CD4-positive, alpha-beta T cell (primary cell): ENCODE results near the gene RRM2. TPM values are rescaled to one million over a fixed set of nuclear protein-coding genes. Genes with fewer than 3 reads are reported as not detected.

Experiments
- ATAC-seq: fragments of 200-7000 bp; cut with Tn5 transposase; one replicate; pipeline ENCODE4 v1.10.0; 2022; ENCODE audit warnings: mild to moderate bottlenecking; ENCODE audit not compliant: poor library complexity
- CTCF ChIA-PET: fragments of 350-600 bp; sonication (Branson Sonifier 250); formaldehyde crosslinking; loops from one replicate; lab custom pipeline; 2021; ENCODE audit warnings: antibody characterized with exemption, inconsistent platforms; lab: Charles Lee
- POLR2A ChIA-PET: fragments of 350-600 bp; sonication (Branson Sonifier 250); formaldehyde crosslinking; loops from one replicate; lab custom pipeline; 2021; ENCODE audit warnings: antibody characterized with exemption, inconsistent platforms; lab: Charles Lee
- DNase-seq, 14 experiments: peaks; one replicate each; pipeline ENCODE4 v3.0.0-alpha.2; 2013 to 2020; ENCODE audit warnings: mixed read lengths in 2 of 14
- H3K27ac ChIP-seq, 2 donors: one replicate each; pipeline versions ENCODE4 v1.5.1 to v1.7.0; 2013; ENCODE audit warnings: low read length in 2 of 2, low read depth in 1 of 2, mild to moderate bottlenecking in 1 of 2
- H3K27me3 ChIP-seq, 2 experiments: 1 replicate in 1 of 2; 2 replicates in 1 of 2; pipeline versions ENCODE4 v1.6.1 to v1.7.0; 2013; ENCODE audit warnings: low read length in 2 of 2, control low read depth in 1 of 2, mild to moderate bottlenecking in 1 of 2, moderate library complexity in 1 of 2; ENCODE audit not compliant: insufficient read depth in 2 of 2, control insufficient read depth in 1 of 2
- H3K36me3 ChIP-seq: one replicate; pipeline ENCODE4 v1.6.1; 2013; ENCODE audit warnings: low read length, control low read depth; ENCODE audit not compliant: insufficient read depth
- H3K4me1 ChIP-seq: one replicate; pipeline ENCODE4 v1.6.1; 2013; ENCODE audit warnings: low read length, control low read depth; ENCODE audit not compliant: insufficient read depth
- H3K4me3 ChIP-seq: one replicate; pipeline ENCODE4 v1.5.1; 2013; ENCODE audit warnings: mild to moderate bottlenecking, low read length, moderate library complexity
- H3K9me3 ChIP-seq, 2 experiments: 1 replicate in 1 of 2; 2 replicates in 1 of 2; pipeline versions ENCODE4 v1.6.1 to v1.7.0; 2013; ENCODE audit warnings: low read length in 2 of 2, mild to moderate bottlenecking in 2 of 2, control low read depth in 1 of 2, moderate library complexity in 1 of 2; ENCODE audit not compliant: control insufficient read depth in 1 of 2, insufficient read depth in 1 of 2
- H3K27ac Mint-ChIP-seq: one replicate; pipeline ENCODE4 v1.8.0; 2020; ENCODE audit warnings: mixed read lengths
- H3K27me3 Mint-ChIP-seq: one replicate; pipeline ENCODE4 v1.8.0; 2021; ENCODE audit warnings: mixed read lengths
- H3K36me3 Mint-ChIP-seq: one replicate; pipeline ENCODE4 v1.8.0; 2021; ENCODE audit warnings: low read depth, mixed read lengths
- H3K4me1 Mint-ChIP-seq: one replicate; pipeline ENCODE4 v1.8.0; 2021; ENCODE audit warnings: low read depth, mixed read lengths
- H3K4me3 Mint-ChIP-seq: one replicate; pipeline ENCODE4 v1.8.0; 2020; ENCODE audit warnings: mild to moderate bottlenecking, mixed read lengths
- H3K9me3 Mint-ChIP-seq: one replicate; pipeline ENCODE4 v1.8.0; 2020; ENCODE audit warnings: mixed read lengths
- CTCF ChIP-seq: fragments of 200-600 bp; IDR thresholded peaks from one replicate; pipeline ENCODE4 v1.8.0; 2022; ENCODE audit warnings: antibody characterized with exemption, mild to moderate bottlenecking
- intact Hi-C, 2 experiments: fragments of 100-400 bp; cut with DNase I in 1 of 2; cut with micrococcal nuclease in 1 of 2; formaldehyde crosslinking; loops; one replicate each; pipeline versions ENCODE4 v1.15.1 to v1.9.0; 2023 to 2025; cut with DNase I, micrococcal nuclease
- total RNA-seq, 174 experiments: library from RNA in 2 of 174; stranded (reverse) in 2 of 174; gene quantifications; one replicate each; pipeline ENCODE4 v1.2.3 and lab custom pipeline; 2021 to 2026

RRM2 gene
- total RNA-seq, 2 experiments from 2014 or later, result 1.4 to 1.6 TPM

GRCh38 chr2:10170256-10170655, 47.7 kb downstream of the RRM2 start:
- Mint-ChIP-seq H3K4me1 (no peaks in the 10 kb centered on the region), H3K27me3 (no peaks in the 10 kb centered on the region), H3K9me3 (no peaks in the 10 kb centered on the region), H3K27ac (no peak overlapping the region), H3K36me3 (no peaks in the 10 kb centered on the region), H3K4me3 (no peak overlapping the region)
- Histone ChIP-seq H3K9me3 (no peaks in the 10 kb centered on the region), H3K4me1 (no peaks in the 10 kb centered on the region), H3K27ac (no peak overlapping the region), H3K27me3 (no peaks in the 10 kb centered on the region), H3K36me3 (no peaks in the 10 kb centered on the region), H3K4me3 (no peak overlapping the region)
- ATAC-seq, result no peak
- intact Hi-C loops, result no loop called here
- CTCF ChIA-PET, result no interaction called here
- POLR2A ChIA-PET, result no interaction called here
- TF ChIP-seq CTCF, result no peak
- DNase-seq, result peak in 1 of 14 experiments; percentile 3

- Histone ChIP-seq H3K4me1 (no peaks in the 10 kb centered on the region), H3K36me3 (no peaks in the 10 kb centered on the region), H3K27ac (no peak overlapping the region), H3K4me3 (no peak overlapping the region), H3K9me3 (no peaks in the 10 kb centered on the region), H3K27me3 (no peaks in the 10 kb centered on the region)
- Mint-ChIP-seq H3K27me3 (no peaks in the 10 kb centered on the region), H3K4me1 (no peaks in the 10 kb centered on the region), H3K4me3 (no peak overlapping the region), H3K27ac (no peak overlapping the region), H3K36me3 (no peaks in the 10 kb centered on the region), H3K9me3 (no peaks in the 10 kb centered on the region)
- TF ChIP-seq CTCF, result no peak
- DNase-seq (peak in 1 of 14 experiments; percentile 3), ATAC-seq (no peak)
- ChIA-PET POLR2A (no interaction called here), CTCF (no interaction called here)
- intact Hi-C loops, result no loop called here
These were observed 48.7 kb downstream of the RRM2 start for GRCh38 chr2:10171006-10171800.

DNA sequence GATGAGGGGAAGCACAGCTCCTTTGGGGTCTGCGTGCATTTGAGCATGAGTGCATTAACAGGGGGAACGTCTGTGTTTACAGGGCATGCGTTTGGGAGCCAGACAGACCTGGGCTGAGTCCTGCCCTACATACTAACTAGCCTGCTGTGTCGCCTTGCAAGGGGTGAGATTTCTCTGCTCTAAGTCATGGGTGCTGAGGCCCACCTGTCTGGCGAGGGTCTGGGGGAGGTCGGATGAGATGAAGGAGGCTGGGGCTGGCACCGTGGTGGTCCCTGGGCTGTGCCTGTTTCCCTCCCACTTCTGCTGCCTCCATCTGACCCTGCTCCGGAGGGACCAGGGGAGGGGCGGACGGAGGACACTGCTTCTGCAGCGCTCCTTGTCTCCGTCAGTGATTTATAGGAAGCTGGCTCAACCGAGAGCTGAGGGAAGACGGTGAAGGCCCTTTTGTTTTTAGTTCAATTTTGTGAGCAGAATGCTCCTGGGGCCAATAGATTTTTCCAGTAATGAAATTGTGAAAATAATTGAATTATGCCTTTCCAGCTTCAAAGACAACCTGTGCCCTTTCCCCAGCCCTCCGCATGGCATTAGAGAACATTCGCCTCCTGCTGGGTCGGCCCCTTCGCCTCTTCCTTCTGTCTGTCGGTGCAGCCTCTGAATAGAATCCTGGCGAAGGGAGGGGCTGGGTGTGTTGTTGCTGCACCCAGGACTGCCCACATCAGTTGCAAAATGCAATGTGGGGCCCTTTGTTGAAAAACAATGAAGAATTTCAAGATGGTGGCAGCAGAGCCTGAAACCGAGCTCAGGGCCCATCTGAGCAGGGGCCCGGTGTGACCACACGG, 49.7 kb downstream of the RRM2 start:
- no peak for TF ChIP-seq CTCF
- H3K4me1 Mint-ChIP-seq, result no peaks in the 10 kb centered on the region
- intact Hi-C loops, result no loop called here
- CTCF ChIA-PET, result no interaction called here
- H3K9me3 Mint-ChIP-seq, result no peaks in the 10 kb centered on the region
- Histone ChIP-seq H3K9me3 (no peaks in the 10 kb centered on the region), H3K27ac (no peak overlapping the region), H3K27me3 (no peaks in the 10 kb centered on the region), H3K36me3 (no peaks in the 10 kb centered on the region), H3K4me3 (no peak overlapping the region), H3K4me1 (no peaks in the 10 kb centered on the region)
- H3K36me3 Mint-ChIP-seq, result no peaks in the 10 kb centered on the region
- ATAC-seq, result no peak
- DNase-seq, result no peak
- no peak overlapping the region for H3K4me3 Mint-ChIP-seq
- H3K27me3 Mint-ChIP-seq, result no peaks in the 10 kb centered on the region
- POLR2A ChIA-PET, result no interaction called here
- H3K27ac Mint-ChIP-seq, result no peak overlapping the region
